GM21529 (cell line): ENCODE measurements around the gene PRSS8.
"Not testable (repeated sequence)": the region's sequence is repeated elsewhere in the genome, so short reads cannot be mapped to it uniquely, and the experiment has no call there.

Experiments
- ATAC-seq: cut with Tn5 transposase; IDR thresholded peaks from one replicate; pipeline ENCODE4 v1.9.1; 2021; ENCODE audit not compliant: unreplicated experiment

The PRSS8 gene

GRCh38 chr16:31145398-31145990, 10.0 kb upstream of the PRSS8 start:
- no peak for ATAC-seq

DNA sequence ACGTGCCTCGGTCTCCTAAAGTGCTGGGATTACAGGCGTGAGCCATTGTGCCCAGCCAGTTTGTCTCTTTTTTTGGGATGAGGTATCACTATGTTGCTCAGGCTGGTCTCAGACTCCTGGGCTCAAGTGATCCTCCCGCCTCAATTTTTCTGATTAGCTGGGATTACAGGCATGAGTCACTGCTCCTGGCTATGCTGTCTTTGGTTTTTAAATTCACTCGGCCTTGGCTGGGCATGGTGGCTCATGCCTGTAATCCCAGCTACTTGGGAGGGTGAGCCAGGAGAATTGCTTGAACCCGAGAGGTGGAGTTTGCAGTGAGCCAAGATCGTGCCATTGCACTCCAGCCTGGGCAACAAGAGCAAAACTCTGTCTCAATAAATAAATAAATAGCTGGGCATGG, 8.9 kb upstream of the PRSS8 start:
- ATAC-seq: not testable (repeated sequence)

- no peak for ATAC-seq
Observed at GRCh38 chr16:31143694-31144148, 8.2 kb upstream of the PRSS8 start.

DNA sequence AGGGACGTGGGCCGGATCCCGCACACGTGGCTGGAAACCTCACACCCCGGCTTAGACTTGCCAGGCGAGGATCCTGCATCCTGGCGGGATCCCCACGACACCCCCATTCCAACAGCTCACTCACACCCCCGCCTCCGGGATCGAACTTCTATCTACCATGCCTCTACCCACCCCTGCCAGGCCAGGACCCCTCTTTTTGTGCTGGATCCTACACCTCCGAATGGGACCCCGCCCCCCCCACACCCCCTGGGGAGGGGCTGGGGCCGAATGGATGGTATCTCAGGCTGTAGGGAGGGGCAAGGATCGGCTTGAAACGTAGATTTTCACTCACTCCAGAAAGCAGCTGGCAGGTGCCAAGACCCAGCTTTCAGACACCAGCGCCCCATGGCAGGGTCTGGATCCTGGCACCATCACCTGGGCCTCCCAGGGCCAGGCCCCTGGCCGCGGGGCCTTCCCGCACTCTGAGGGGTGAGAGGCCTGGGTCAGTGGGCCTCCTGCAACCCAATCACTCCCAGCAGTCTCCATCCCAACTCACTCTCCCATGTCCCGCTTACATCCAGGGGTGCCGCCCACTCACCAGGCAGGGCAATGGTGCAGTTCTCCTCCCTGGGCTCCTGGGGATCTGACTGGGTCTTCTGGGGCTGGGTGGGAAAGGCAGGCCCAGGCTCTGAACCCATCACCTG, 7.6 kb upstream of the PRSS8 start:
- no peak for ATAC-seq

GRCh38 chr16:31142109-31143010, 6.8 kb upstream of the PRSS8 start:
- ATAC-seq: peak; percentile 83

DNA sequence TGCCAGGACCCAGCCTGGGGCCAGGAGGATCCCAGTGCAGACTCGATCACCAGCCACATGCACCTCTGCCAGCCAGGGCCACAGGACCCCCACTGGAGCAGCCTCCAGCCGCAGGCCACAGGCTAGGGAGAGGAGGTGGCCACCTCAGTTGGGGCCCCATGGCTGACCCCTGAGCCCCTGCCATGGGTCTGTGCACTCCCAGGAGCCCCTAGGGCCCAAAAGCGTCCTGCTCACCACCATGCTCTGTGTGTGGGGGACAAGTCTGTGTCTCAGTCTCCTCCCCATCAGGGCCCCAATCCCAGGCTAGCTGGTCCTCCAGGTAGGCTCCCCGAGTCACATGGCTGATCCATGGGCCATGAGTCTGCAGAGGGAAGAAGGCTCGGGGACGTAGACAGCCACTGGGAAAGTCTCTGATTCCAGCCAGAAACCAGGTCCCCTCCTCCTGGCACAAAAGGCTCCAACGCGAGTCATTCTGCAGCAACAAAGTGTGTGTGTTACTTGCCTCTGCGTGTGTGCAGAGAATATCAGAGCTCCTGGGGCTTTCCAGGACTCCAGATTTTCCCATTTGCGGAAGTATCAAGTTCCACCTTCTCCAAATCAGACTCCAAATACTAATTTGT, 6.1 kb upstream of the PRSS8 start:
- ATAC-seq: peak; percentile 4

DNA sequence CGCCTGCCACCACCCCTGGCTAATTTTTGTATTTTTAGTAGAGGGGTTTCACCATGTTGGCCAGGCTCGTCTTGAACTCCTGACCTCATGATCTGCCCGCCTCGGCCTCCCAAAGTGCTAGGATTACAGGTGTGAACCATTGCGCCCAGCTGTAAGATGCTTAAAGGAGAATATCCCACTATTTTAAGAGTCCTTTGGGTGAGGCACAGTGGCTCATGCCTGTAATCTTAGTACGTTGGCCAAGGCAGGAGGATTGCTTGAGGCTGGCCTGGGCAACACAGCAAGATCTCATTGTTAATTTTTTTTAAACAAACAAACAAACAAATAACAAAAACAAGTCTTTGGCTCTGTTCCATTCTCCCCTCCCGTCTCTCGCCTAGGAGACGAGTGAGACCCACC, 5.5 kb upstream of the PRSS8 start:
- not testable (repeated sequence) for ATAC-seq

GRCh38 chr16:31138621-31139578, 3.4 kb upstream of the PRSS8 start:
- ATAC-seq: no peak

DNA sequence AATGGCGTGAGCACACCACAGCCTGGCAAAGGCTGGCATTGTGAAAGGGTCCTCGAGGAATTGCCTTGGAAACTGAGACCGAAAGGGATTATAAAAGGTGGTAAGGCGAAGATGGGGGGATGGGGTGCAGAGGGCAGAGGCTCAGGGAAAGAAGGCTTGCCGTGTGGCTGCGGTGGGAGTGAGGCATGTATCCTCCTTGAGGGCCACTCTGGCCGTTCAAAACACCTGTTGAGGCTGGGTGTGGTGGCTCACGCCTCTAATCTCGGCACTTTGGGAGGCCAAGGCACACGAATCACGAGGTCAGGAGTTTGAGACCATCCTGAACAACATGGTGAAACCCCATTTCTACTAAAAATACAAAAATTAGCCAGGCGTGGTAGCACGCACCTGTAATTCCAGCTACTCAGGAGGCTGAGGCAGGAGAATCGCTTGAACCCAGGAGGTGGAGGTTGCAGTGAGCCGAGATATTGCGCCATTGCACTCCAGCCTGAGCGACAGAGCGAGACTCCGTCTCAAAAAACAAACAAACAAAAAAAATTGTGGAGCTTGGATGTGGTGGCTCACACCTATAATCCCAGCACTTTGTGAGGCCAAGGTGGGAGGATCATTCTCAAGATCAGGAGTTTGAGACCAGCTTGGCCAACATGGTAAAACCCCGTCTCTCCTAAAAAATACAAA, 1.4 kb upstream of the PRSS8 start:
- ATAC-seq: not testable (repeated sequence)

GRCh38 chr16:31136287-31136662, 748 bp upstream of the PRSS8 start:
- ATAC-seq: no peak

DNA sequence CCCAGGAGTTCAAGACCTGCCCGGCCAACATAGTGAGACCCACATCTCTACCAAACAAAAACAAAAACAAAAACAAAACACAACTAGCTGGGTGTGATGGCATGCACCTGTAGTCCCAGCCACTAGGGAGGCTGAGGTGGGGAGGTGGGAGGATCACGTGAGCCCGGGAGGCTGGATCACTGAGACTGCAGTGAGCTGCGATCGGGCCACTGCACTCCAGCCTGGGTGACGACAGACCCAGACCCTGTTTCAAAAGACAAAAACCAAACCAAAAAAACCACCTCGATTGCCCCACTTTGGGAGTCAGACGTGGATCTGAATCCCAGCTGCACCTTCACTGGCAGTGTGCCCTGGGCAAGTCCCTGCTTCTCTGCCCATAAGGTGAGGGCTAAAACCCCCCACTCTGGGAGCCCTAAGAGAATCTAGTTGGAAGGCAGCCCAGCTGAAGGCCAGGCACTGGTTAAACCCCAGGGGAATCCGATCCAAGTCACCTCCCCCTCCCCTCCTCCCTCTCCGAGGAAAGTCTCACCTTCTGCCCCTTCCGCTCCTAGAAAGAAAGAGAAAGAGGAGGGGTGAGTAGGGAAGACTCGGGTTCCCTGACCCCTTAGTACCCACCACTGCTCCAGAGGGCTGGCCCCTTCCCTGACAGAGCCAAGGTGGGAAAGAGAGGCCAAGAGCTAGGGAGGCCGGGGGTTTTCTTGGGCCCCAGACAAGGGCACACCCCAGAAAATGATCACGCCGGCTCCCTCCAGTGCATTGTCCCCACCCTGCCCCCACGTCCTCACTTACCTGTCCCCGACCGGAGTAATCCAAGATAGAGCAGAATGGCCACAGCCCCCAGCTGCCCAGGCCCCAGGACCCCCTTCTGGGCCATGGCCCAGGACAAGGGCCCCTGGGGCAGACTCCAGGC, 647 bp downstream of the PRSS8 start:
- ATAC-seq: no peak

- ATAC-seq: no peak
Observed at GRCh38 chr16:31134091-31134571, 1.4 kb downstream of the PRSS8 start.

GRCh38 chr16:31133046-31133501, 2.5 kb downstream of the PRSS8 start:
- ATAC-seq: no peak

DNA sequence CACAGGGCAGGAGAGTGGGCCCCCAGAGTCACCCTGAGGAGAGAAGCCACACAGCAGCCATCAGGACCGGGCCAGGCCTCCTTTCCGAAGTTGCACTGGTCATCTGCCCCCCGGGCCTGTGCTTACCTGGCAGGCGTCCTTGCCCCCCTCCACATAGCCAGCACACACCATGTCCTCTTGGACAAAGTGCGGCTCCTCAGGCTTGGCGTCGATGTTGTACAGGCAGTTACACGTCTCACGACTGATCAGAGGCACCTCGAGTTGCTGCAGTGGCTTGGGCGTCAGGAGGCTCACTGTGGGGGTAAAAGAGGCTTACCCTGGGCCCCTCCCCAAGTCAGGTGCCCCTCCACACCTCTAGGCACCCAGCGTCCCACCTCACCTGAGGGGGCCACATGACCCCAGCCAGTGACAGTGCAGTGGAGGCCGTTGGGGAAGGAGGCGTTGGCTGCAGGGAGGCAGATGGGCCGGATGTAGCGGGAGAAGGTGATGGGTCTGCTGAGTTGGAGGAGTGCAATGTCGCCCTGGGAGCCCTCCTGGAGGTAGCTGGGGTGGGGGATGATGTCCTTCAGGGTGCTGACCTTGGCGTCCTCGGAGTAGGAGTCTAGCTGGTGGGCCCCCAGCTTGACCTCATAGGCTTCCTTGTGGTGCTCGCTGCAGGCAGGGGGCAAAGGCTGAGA, 3.1 kb downstream of the PRSS8 start:
- no peak for ATAC-seq

GRCh38 chr16:31131841-31132271, 3.7 kb downstream of the PRSS8 start:
- ATAC-seq: no peak

DNA sequence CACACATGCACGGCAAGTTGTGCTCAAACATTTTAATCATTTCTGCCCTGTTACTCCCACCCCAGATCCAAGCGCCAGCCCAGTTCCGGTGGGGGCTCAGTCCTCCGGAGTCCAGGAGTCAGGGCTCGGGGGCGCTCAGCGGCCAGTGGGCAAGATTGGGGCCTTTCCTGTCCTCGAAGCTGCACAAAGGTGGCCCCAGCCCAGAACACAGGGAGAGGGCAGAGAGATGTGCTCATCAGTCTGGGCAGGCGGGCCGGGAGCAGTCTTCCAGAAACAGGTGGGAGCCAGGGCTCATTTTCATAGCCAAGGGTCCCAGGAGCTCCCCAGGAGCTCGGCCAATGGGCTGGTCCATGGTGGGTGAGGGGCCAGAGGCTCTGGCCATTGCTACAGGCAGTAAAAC, 4.1 kb downstream of the PRSS8 start:
- ATAC-seq: no peak

- no peak for ATAC-seq
Observed at GRCh38 chr16:31130899-31131298, 4.6 kb downstream of the PRSS8 start.
